GM21825 (cell line): ENCODE results near the gene HS3ST2.
"Not testable (repeated sequence)": the region's sequence is repeated elsewhere in the genome, so short reads cannot be mapped to it uniquely, and the experiment has no call there.

Experiments
- ATAC-seq: cut with Tn5 transposase; IDR thresholded peaks from one replicate; pipeline ENCODE4 v1.9.1; 2021; ENCODE audit warnings: mild to moderate bottlenecking, moderate library complexity; ENCODE audit not compliant: unreplicated experiment

HS3ST2 gene

DNA sequence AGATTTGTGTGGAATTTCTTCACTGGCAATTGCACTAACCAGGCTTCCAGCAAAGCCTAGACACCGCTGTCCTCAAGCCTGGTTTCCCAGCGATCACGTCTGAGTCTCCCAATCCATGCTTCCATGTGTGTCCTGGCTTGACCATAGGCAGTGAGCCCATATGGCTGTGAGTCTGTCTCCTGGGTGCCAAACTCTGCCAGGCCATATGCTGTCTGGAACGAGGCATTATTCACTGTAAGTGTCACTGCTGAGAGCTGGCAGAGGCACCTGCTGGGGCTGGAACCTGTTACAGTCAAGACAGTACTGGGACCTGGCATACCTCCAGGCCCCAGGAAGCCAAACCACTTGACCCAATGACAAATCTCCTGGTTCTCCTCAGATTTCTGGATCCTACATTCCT lies 60.4 kb downstream of the HS3ST2 start:
- ATAC-seq, result no peak

DNA sequence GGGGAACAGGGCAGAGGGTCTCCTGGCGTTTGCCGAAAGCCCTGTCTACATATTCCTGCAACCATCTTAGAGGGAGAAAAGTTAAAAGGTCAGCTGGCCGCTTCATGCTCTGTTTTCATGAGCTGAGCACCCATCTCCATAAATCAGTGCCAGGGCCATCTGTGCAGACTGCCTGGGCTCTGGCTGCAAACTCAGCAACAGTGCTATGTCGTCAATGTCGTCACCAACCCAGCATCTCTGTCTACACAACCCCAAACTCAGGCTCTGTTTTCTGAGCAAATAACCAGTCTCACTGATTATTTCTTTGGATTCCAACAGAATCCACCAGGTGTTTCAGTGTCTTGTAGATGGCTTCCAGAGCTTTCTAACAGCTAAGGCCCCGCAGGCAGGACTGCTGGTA lies 65.0 kb downstream of the HS3ST2 start:
- ATAC-seq, result no peak

DNA sequence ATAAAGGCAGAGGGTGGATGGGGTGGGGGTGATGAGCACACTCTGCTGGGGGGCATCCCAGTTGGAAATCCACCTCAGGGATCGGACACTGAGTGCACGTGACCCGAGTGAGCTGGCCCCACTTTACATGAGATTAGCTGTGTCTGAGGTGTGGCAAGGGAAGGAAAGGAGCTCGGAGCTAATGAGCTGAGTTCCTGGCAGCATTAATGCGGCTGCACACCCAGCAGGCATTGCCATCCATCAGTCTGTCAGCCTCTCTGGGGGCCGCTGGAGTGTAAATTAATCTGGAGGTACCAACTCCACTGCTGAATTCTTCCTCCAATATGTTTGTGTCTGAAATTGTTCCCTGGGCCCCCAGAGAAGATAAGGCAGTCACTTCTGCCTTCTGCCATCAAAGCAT lies 65.5 kb downstream of the HS3ST2 start:
- no peak for ATAC-seq

- ATAC-seq, result no peak
Measured at GRCh38 chr16:22882981-22883380, 69.0 kb downstream of the HS3ST2 start.

DNA sequence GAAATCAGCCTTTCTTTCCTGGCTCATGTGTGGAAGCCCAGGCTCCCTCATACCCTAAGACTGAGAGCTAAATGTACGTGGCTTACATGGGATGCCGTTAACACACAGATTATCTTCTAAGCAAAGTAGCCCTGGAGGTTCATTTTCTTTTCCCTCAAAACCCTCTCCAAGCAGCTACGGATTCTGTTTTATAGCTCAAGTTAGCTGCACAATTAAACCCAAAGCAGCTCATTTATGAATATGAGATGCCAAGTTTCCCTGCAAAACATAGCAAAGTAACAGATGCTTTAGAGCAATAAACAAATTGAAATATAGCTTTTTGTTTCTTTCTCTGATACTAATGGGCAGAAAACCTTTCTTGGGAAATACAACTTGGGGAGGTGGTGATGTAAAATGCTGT lies 72.0 kb downstream of the HS3ST2 start:
- no peak for ATAC-seq

DNA sequence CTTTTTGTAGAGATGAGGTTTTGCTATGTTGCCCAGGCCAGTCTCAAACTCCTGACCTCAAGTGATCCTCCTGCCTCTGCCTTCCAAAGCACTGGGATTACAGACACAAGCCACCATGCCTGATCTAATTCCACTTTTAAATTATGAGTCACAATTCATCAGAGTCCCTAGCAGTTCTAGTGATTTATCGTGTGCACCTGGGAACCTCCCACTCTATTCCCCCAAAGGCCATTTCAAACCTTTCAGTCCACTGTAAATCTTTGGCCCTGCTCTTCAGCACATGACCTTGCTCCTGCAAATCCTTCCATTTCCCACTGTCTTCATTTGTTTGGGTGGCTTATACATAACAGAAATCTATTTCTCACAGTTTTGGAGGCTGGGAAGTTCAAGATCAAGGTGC lies 73.0 kb downstream of the HS3ST2 start:
- no peak for ATAC-seq

GRCh38 chr16:22887445-22887844 lies 73.5 kb downstream of the HS3ST2 start:
- ATAC-seq, result no peak

DNA sequence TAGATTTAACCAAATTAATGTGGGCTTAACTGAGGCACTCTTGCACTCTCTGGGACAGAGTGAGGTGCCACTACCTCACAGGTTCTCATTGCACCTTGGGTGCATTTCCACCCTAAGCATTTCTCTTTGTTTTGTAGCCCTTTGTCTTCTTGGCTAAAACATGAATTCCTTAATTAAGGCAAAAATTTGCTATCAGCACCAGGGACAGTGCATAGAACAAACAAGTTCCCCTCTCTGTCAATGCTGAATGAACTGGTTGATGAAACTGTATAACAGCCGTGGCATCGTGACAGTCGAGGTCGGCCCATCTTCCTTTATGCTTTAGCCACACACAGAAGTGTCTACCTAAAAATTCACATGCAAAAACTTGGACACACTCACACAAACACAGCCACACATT lies 74.8 kb downstream of the HS3ST2 start:
- ATAC-seq, result no peak

GRCh38 chr16:22890976-22891375 lies 77.0 kb downstream of the HS3ST2 start:
- no peak for ATAC-seq

GRCh38 chr16:22897184-22897583 lies 83.2 kb downstream of the HS3ST2 start:
- no peak for ATAC-seq

DNA sequence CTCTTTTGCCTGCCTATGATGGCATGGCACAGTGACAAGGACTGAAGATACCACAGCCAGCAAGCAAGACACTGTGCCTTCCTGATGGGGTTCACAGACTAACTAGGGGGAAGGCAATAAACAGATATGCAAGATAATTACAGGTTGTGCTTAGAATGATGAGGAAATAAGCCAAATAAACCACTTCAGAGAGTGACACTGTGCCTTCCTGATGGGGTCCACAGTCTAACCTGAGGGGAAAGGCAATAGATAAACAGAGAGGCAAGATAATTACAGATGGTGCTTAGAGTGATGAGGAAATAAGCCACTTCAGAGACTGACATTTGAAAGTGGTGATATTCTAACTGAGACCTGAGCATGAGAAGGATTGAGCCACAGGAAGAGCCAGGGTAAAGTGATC lies 84.2 kb downstream of the HS3ST2 start:
- no peak for ATAC-seq

- ATAC-seq, result no peak
Measured at GRCh38 chr16:22898874-22899348, 84.9 kb downstream of the HS3ST2 start.

DNA sequence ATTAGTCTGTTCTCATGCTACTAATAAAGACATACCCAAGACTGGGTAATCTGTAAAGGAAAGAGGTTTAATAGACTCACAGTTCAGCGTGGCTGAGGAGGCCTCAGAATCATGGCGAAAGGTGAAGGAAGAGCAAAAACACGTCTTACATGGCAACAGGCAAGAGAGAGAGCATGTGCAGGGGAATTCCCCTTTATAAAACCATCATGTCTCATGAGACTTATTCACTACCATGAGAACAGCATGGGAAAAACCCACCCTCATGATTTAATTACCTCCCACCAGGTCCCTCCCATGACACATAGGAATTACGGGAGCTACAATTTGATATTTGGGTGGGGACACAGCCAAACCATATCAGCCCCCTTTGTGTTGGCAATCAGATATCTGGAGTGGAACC lies 85.6 kb downstream of the HS3ST2 start:
- ATAC-seq, result not testable (repeated sequence)

- ATAC-seq, result no peak
Measured at GRCh38 chr16:22900863-22901262, 86.9 kb downstream of the HS3ST2 start.

DNA sequence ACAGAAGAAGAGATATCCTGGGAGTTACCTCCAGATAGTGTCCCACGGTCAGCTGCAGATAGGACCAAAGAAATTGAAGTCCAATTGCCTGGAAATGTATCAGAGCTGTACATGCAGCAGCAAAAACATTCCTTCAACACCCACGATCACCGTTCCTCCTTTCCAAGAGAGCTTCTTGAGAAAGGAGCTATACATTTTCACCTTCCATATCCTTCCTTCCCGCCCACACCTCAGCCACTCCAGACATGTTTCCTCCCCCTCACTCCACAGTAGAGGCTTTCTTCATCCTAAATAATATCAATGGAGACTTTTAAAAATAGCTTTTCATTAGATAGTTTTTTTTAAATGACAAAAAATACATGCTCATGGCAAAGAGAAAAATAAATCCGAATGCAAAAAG lies 87.6 kb downstream of the HS3ST2 start:
- ATAC-seq, result no peak

GRCh38 chr16:22903716-22904115 lies 89.8 kb downstream of the HS3ST2 start:
- no peak for ATAC-seq

- no peak for ATAC-seq
Measured at GRCh38 chr16:22912654-22913053, 98.7 kb downstream of the HS3ST2 start.

DNA sequence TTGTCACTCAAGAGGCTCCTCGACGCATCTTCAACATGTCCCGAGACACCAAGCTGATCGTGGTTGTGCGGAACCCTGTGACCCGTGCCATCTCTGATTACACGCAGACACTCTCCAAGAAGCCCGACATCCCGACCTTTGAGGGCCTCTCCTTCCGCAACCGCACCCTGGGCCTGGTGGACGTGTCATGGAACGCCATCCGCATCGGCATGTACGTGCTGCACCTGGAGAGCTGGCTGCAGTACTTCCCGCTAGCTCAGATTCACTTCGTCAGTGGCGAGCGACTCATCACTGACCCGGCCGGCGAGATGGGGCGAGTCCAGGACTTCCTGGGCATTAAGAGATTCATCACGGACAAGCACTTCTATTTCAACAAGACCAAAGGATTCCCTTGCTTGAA lies 101.0 kb downstream of the HS3ST2 start:
- no peak for ATAC-seq

DNA sequence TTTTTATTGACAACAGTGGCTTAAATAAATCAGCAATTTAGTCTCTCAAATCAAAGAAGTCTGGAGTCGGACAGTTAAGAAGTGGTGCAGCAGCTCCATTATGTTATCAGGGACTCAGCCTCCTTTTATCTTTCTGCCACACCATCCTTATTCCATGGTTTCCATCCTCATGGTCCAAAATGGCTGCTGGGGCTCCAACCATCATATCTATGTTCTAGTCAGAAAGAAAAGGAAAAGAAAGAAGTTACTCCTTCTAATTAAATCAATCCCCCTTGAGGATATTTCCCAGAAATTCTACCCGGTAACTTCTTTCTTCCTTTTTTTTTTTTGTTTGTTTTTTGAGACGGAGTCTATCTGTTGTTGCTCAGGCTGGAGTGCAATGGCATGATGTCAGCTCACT lies 109.5 kb downstream of the HS3ST2 start:
- no peak for ATAC-seq

DNA sequence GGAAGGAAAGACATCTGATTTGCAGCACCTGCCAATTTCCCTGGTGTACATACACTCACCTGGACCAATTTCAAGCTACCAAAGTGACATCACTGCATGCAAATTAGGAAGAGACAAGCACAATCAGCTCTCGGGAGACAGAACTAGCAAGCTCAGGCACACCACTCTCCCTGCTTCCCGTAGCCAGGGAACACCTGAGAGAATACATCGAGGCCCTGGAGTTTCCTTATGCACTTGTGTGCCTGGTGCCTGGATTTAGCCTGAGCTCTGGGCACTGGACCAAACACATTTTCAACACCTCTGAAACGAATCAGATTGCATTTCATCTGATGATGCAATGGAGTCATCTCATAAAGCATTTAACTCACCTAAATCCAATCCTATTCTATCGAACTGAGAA lies 110.5 kb downstream of the HS3ST2 start:
- ATAC-seq, result no peak

GRCh38 chr16:22926105-22926751 lies 112.3 kb downstream of the HS3ST2 start:
- no peak for ATAC-seq

DNA sequence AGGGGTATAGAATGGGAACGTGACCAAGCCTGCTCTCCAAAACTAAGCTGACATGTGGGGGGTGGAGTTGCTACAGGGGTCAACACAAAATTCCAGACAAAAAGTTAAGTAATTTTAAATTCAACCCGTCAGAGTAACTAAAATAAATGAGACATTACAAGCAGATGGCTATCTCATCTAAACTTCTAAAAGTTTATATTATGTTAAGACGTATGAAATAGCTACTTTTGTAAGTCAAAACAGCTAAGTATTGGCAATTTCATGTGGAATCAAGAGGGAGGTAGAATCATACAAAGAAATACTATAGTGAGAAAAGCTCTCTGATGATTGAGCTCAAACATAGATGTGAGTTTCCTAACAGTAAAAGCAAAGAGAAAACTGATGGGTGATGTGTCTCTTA lies 113.3 kb downstream of the HS3ST2 start:
- no peak for ATAC-seq

DNA sequence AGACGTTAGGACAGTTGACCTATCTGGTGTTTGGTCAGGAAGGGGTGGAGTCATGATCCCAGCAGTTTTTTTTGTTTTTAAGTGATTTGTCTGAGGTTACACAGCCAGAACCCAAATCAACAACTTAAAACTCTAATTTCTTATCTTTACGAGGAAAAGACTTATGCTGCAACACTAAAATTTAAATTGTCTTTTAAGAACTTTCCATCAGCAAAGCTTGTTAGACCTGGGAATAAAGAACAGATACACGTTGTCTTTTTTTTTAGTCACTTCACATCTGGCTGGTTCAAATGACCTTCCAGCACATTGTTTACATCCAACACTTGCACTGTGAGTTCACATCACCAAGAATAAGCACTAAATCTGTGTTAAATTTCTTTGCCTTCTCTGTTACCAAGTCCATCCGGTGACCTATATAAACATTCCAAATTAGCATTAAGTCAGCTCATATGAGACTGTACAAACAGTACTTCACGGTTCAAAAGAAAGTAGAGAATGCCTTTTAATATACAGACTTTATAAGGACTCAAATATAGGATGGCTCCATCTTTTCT lies 115.0 kb downstream of the HS3ST2 start:
- ATAC-seq, result no peak
